A673 (cell line): ENCODE data around the gene CDK17. TPM values are rescaled to one million over a fixed set of nuclear protein-coding genes. Genes with fewer than 3 reads are reported as not detected.

Experiments
- BruUV-seq: library from RNA; stranded (reverse); fragments of 400-500 nt; replicated peaks from 2 replicates; lab custom pipeline; 2021; lab: Mats Ljungman, UMichigan
- CTCF ChIA-PET: fragments of 300-600 bp; sonication (Branson Sonifier 250); formaldehyde crosslinking; loops from one replicate; lab custom pipeline; 2022; ENCODE audit warnings: antibody characterized with exemption; lab: Charles Lee
- POLR2A ChIA-PET: fragments of 300-600 bp; sonication (Branson Sonifier 250); formaldehyde crosslinking; loops from one replicate; lab custom pipeline; 2022; ENCODE audit warnings: antibody characterized with exemption; ENCODE audit not compliant: low non-redundant PET; lab: Charles Lee
- DNase-seq: peaks from one replicate; pipeline ENCODE4 v3.0.0-alpha.2; 2015; ENCODE audit warnings: low spot score
- H3K27ac ChIP-seq: fragments of 200-600 bp; sonication (generic); 2 replicates; pipeline ENCODE4 v1.5.1; 2016; ENCODE audit warnings: mixed run types, low read depth, mild to moderate bottlenecking, mixed read lengths, antibody characterized with exemption, low read length; ENCODE audit not compliant: poor library complexity, severe bottlenecking
- H3K27me3 ChIP-seq: fragments of 200-600 bp; sonication (generic); replicated peaks from 2 replicates; pipeline ENCODE4 v1.6.1; 2017; ENCODE audit warnings: mixed run types, low read depth, mild to moderate bottlenecking, mixed read lengths, antibody characterized with exemption, low read length; ENCODE audit not compliant: insufficient read depth, poor library complexity
- H3K36me3 ChIP-seq: fragments of 200-600 bp; sonication (generic); 2 replicates; pipeline ENCODE4 v1.6.1; 2016; ENCODE audit warnings: mixed run types, mild to moderate bottlenecking, mixed read lengths, antibody characterized with exemption, low read length; ENCODE audit not compliant: insufficient read depth, poor library complexity, severe bottlenecking
- H3K4me1 ChIP-seq: fragments of 200-600 bp; sonication (generic); 2 replicates; pipeline ENCODE4 v1.6.1; 2017; ENCODE audit warnings: mixed run types, mild to moderate bottlenecking, mixed read lengths, antibody characterized with exemption, low read length; ENCODE audit not compliant: insufficient read depth, poor library complexity, severe bottlenecking
- H3K4me3 ChIP-seq: fragments of 200-600 bp; sonication (generic); 2 replicates; pipeline ENCODE4 v1.5.1; 2016; ENCODE audit warnings: low read depth, mixed run types, mild to moderate bottlenecking, mixed read lengths, low read length; ENCODE audit not compliant: poor library complexity, severe bottlenecking
- H3K9me3 ChIP-seq: fragments of 200-600 bp; sonication (generic); 2 replicates; pipeline ENCODE4 v1.6.1; 2016; ENCODE audit warnings: mixed run types, low read depth, mild to moderate bottlenecking, mixed read lengths, antibody characterized with exemption, low read length; ENCODE audit not compliant: poor library complexity, severe bottlenecking
- EZH2 ChIP-seq: fragments of 200-600 bp; sonication (generic); IDR thresholded peaks from 2 replicates; pipeline ENCODE4 v1.6.1; 2017; ENCODE audit warnings: borderline replicate concordance, low read depth, mild to moderate bottlenecking, mixed read lengths, antibody characterized with exemption, low read length; ENCODE audit not compliant: poor library complexity, severe bottlenecking
- intact Hi-C: fragments of 100-400 bp; cut with micrococcal nuclease; formaldehyde crosslinking; loops from one replicate; pipeline ENCODE4 v1.10.0; 2022; ENCODE audit not compliant: unreplicated experiment
- total RNA-seq: library from RNA; stranded (reverse); gene quantifications from 2 replicates; pipeline ENCODE4 v1.2.3, GENCODE V29; 2021
- TF ChIP-seq, protein P1 (sequence below): fragments of 300-800, 200-600 bp; sonication (generic); conservative IDR thresholded peaks from 2 replicates; pipeline ENCODE4 v1.5.1; 2017; ENCODE audit warnings: low read depth, mild to moderate bottlenecking, antibody characterized with exemption, low read length, moderate library complexity, mixed read lengths

Gene CDK17
- total RNA-seq, 1 experiment from 2014 or later = 34.8 TPM

DNA sequence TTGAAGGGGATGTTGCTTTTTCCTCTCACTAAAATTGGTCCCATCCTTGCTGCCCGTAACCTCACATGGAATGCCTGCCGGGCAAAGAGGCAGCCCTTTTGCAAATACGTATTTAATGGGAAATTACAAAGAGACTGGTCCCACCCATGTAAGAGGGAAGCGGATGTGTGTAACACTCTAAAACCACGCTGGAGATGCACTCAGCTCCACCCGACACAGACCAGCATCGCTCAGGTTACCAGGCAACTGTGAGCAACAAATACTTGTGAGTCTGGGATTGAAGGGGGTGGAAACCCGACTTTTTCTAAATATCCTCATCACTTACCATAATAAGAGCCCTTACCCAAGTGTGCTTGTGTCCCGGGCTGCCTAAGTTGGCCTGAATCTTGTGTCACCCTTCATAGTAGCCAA is 158.4 kb downstream of the CDK17 start:
- TF ChIP-seq EZH2 = no peak
- TF ChIP-seq, protein P1, sequence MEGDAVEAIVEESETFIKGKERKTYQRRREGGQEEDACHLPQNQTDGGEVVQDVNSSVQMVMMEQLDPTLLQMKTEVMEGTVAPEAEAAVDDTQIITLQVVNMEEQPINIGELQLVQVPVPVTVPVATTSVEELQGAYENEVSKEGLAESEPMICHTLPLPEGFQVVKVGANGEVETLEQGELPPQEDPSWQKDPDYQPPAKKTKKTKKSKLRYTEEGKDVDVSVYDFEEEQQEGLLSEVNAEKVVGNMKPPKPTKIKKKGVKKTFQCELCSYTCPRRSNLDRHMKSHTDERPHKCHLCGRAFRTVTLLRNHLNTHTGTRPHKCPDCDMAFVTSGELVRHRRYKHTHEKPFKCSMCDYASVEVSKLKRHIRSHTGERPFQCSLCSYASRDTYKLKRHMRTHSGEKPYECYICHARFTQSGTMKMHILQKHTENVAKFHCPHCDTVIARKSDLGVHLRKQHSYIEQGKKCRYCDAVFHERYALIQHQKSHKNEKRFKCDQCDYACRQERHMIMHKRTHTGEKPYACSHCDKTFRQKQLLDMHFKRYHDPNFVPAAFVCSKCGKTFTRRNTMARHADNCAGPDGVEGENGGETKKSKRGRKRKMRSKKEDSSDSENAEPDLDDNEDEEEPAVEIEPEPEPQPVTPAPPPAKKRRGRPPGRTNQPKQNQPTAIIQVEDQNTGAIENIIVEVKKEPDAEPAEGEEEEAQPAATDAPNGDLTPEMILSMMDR = no peak
- no peaks in the 10 kb centered on the region for H3K27me3 ChIP-seq
- no peaks in the 10 kb centered on the region for H3K9me3 ChIP-seq
- peaks cover 15% of the 10 kb centered on the region for H3K4me1 ChIP-seq
- H3K27ac ChIP-seq = no peak overlapping the region
- intact Hi-C loops = no loop called here
- BruUV-seq = no TSS peak
- ChIA-PET CTCF (no interaction called here), POLR2A (no interaction called here)
- no peak for DNase-seq
- no peaks in the 10 kb centered on the region for H3K36me3 ChIP-seq
- H3K4me3 ChIP-seq = no peak overlapping the region

GRCh38 chr12:96241431-96241830 is 158.8 kb downstream of the CDK17 start:
- no peak for DNase-seq
- Histone ChIP-seq H3K36me3 (no peaks in the 10 kb centered on the region), H3K27me3 (no peaks in the 10 kb centered on the region), H3K4me3 (no peak overlapping the region), H3K27ac (no peak overlapping the region), H3K4me1 (peaks cover 15% of the 10 kb centered on the region), H3K9me3 (no peaks in the 10 kb centered on the region)
- intact Hi-C loops = no loop called here
- ChIA-PET CTCF (no interaction called here), POLR2A (no interaction called here)
- TF ChIP-seq, protein P1 = no peak
- TF ChIP-seq EZH2 = no peak
- no TSS peak for BruUV-seq

DNA sequence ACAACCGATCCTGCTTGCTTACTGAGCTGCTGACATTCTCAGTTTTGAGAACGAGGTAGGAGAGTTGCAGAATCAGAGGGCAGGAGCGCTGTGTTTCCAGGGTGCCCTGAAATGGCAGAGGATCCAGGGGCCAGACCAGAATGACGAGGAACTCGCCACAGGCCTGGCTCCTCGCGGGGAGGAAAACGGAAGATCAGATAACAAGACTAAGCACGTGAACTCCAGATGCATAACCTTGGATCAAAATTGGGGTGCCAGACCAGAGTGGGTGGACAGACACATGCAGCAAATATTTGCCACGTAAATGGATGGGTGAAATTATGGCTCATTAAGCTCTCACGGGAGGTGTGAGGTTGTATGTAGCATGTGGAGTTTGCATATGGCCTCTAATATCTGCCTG is 159.6 kb downstream of the CDK17 start:
- CTCF ChIA-PET = no interaction called here
- no peak overlapping the region for H3K4me3 ChIP-seq
- POLR2A ChIA-PET = no interaction called here
- H3K9me3 ChIP-seq = no peaks in the 10 kb centered on the region
- no peaks in the 10 kb centered on the region for H3K36me3 ChIP-seq
- H3K27me3 ChIP-seq = no peaks in the 10 kb centered on the region
- H3K27ac ChIP-seq = no peak overlapping the region
- no peak for DNase-seq
- peaks cover 15% of the 10 kb centered on the region for H3K4me1 ChIP-seq
- intact Hi-C loops = no loop called here
- no TSS peak for BruUV-seq
- TF ChIP-seq EZH2 = no peak
- TF ChIP-seq, protein P1 = no peak
